Gastroesophageal sphincter (tissue), 4 donors: ENCODE results near the gene TBL3. TPM values are rescaled to one million over a fixed set of nuclear protein-coding genes. Genes with fewer than 3 reads are reported as not detected.

Experiments used
- ATAC-seq: fragments of 150-250 bp; one replicate; pipeline ENCODE4 v1.9.1; 2016; ENCODE audit warnings: mild to moderate bottlenecking, moderate library complexity
- H3K27ac ChIP-seq, 4 donors: fragments of 200-600 bp; sonication (generic) in 3 of 4; 1 replicate in 3 of 4; 2 replicates in 1 of 4; pipeline ENCODE4 v1.5.1; 2016 to 2019
- H3K27me3 ChIP-seq: fragments of 200-600 bp; sonication (generic); one replicate; pipeline ENCODE4 v1.5.1; 2019
- H3K36me3 ChIP-seq, 2 donors: fragments of 200-600 bp; sonication (generic); one replicate each; pipeline ENCODE4 v1.5.1; 2019; ENCODE audit warnings: control low read depth in 1 of 2
- H3K4me1 ChIP-seq, 3 donors: fragments of 200-600 bp; sonication (generic); 1 replicate in 2 of 3; 2 replicates in 1 of 3; pipeline ENCODE4 v1.5.1; 2016 to 2019; ENCODE audit warnings: control low read depth in 2 of 3
- H3K4me3 ChIP-seq, 2 donors: fragments of 200-600 bp; sonication (generic); one replicate each; pipeline ENCODE4 v1.5.1; 2019; ENCODE audit warnings: mild to moderate bottlenecking in 1 of 2, moderate library complexity in 1 of 2
- H3K9me3 ChIP-seq, 3 donors: fragments of 200-600 bp; sonication (generic); one replicate each; pipeline ENCODE4 v1.5.1; 2017 to 2019; ENCODE audit warnings: control low read depth in 2 of 3
- CTCF ChIP-seq, 4 experiments: fragments of 200-600 bp in 2 of 4; fragments of 450-650 bp in 2 of 4; sonication (generic) in 1 of 4; IDR thresholded peaks; one replicate each; pipeline ENCODE4 v1.5.1; 2017 to 2019; ENCODE audit warnings: antibody characterized with exemption in 4 of 4, mild to moderate bottlenecking in 2 of 4, moderate library complexity in 2 of 4
- EP300 ChIP-seq: sonication (generic); formaldehyde crosslinking; IDR thresholded peaks from one replicate; pipeline ENCODE4 v1.6.1; 2017; ENCODE audit warnings: antibody characterized with exemption, mild to moderate bottlenecking
- POLR2A ChIP-seq, 2 donors: fragments of 450-650 bp; IDR thresholded peaks; one replicate each; pipeline ENCODE4 v1.6.1; 2017; ENCODE audit warnings: antibody characterized with exemption in 2 of 2, mild to moderate bottlenecking in 2 of 2, moderate library complexity in 1 of 2
- POLR2AphosphoS5 ChIP-seq: sonication (generic); formaldehyde crosslinking; IDR thresholded peaks from one replicate; pipeline ENCODE4 v1.6.1; 2017; ENCODE audit warnings: antibody characterized with exemption
- WGBS, 2 donors: methylation state at CpG; one replicate each; pipeline ENCODE4 v1.1.5; 2018; ENCODE audit warnings: low coverage in 1 of 2; 5-methylcytosine and 5-hydroxymethylcytosine counted together
- total RNA-seq, 4 donors: library from RNA; depleted of rRNA; stranded (reverse); fragments of >200 nt; gene quantifications; one replicate each; pipeline ENCODE4 v1.1.0, GENCODE V29; 2016

TBL3 gene
- total RNA-seq, 4 donors from 2014 or later, result 26.7 to 38.6 (median 33.2) TPM

GRCh38 chr16:1978476-1979120, 6.7 kb downstream of the TBL3 start:
- ATAC-seq, result no peak
- Histone ChIP-seq H3K4me1 (peaks cover 0 to 39% (median 4%) of the 10 kb centered on the region in 3 donors), H3K27ac (no peak overlapping the region), H3K27me3 (peaks cover 95% of the 10 kb centered on the region), H3K36me3 (peaks cover 0 to 55% of the 10 kb centered on the region in 2 donors), H3K9me3 (no peaks in the 10 kb centered on the region), H3K4me3 (no peak overlapping the region)
- TF ChIP-seq CTCF (IDR thresholded peaks at IDR 0.05) (no peak), POLR2A (IDR thresholded peaks at IDR 0.05) (no peak), EP300 (no peak), POLR2AphosphoS5 (no peak)
- WGBS, 2 donors, result 90 to 100% methylated on average over 1 to 2 of the region's 37 CpGs

DNA sequence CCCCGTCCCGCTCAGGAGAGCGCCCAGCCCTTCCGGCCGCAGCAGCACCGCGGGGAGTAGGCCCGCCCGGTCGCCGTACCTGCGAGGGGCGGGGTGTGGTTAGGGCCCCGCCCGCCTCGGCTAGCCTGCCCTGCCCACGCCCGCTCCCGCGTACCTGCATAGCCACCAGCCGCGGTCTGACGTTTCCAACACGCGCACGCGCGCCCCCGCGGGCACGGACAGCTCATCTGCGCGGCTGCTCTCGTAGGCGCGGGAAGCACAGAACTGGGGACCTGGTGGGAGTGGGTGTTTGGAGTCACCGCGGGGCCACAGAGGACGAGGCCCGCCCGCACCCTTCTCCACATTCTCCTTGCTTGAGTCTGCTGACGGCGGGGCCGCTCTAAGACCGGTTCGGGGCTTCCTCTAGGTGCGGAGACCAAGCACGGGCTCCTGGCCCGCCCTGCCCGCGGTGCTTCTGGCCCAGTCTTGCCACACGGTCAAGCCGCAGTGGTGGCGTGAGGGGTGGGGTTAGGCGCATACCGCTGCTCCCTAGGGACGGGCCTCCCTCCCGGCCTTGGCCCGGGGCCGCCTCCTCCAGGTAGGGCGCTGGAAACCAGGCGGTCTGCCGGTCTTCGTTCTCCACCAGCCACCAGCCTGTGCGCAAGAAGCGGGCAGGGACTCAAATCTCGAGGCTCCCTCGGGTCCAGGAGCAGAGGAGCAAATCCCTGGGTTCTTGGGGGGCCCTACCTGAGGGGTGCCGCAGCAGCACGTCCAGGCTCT, 7.6 kb downstream of the TBL3 start:
- Histone ChIP-seq H3K36me3 (peaks cover 0 to 46% of the 10 kb centered on the region in 2 donors), H3K4me3 (no peak overlapping the region), H3K4me1 (peaks cover 0 to 35% (median 1%) of the 10 kb centered on the region in 3 donors), H3K27ac (no peak overlapping the region), H3K9me3 (no peaks in the 10 kb centered on the region), H3K27me3 (peaks cover 89% of the 10 kb centered on the region)
- no peak for ATAC-seq
- 20% methylated on average over 4 of the region's 70 CpGs; no CpG with 5 or more reads in 1 of the 2 donors for WGBS, 2 donors
- TF ChIP-seq CTCF (IDR thresholded peaks at IDR 0.05) (no peak), POLR2AphosphoS5 (no peak), POLR2A (IDR thresholded peaks at IDR 0.05) (no peak), EP300 (no peak)

DNA sequence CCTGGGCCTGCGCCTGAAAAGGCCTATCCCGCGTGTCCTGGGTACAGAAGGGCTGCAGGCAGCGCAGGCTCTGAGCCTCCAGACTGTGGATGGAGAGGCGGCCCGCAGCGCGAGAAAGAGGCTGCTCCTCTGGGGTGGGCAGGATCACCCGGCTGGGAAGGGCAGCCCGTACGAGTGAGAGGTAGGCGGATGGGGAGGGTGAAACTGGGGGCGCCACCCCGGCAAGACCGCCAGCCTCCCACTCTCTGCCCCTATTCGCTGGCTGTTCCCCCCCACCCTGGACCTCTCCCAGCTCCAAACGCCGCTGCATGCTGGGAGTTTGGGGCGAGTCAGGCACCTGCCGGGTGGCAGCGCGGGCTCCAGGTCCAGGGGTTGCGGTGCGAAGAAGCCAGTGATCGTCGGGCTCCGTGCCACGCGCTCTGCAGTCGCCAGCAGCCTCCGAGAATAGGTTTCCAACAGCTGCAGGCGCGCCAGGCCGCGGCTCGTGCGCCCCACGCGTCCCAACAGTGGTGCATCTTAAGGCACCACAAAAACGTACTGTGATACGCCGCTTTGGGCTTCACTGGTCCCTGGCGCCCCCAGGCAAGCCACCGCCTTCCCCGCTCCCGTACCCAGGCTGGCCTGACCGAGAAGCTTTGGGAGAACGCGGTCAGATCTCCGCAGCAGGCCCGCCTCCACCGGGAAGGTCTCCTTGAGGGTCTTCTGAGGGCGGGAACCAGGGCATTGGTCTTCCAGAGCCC, 8.3 kb downstream of the TBL3 start:
- TF ChIP-seq POLR2A (IDR thresholded peaks at IDR 0.05) (no peak), EP300 (no peak), CTCF (IDR thresholded peaks at IDR 0.05) (no peak), POLR2AphosphoS5 (no peak)
- 12% methylated on average over 5 of the region's 53 CpGs; no CpG with 5 or more reads in 1 of the 2 donors for WGBS, 2 donors
- Histone ChIP-seq H3K27ac (no peak overlapping the region), H3K9me3 (no peaks in the 10 kb centered on the region), H3K36me3 (peaks cover 0 to 41% of the 10 kb centered on the region in 2 donors), H3K27me3 (peaks cover 81% of the 10 kb centered on the region), H3K4me3 (no peak overlapping the region), H3K4me1 (peaks cover 0 to 42% (median 9%) of the 10 kb centered on the region in 3 donors)
- ATAC-seq, result no peak

GRCh38 chr16:1980770-1981087, 8.9 kb downstream of the TBL3 start:
- ATAC-seq, result no peak
- peaks cover 0 to 41% of the 10 kb centered on the region in 2 donors for H3K36me3 ChIP-seq
- no peak overlapping the region for H3K4me3 ChIP-seq
- peaks cover 0 to 48% (median 11%) of the 10 kb centered on the region in 3 donors for H3K4me1 ChIP-seq
- H3K27ac ChIP-seq, result no peak overlapping the region
- no peaks in the 10 kb centered on the region for H3K9me3 ChIP-seq
- peaks cover 76% of the 10 kb centered on the region for H3K27me3 ChIP-seq
- WGBS, 2 donors, result 10% methylated on average over 4 of the region's 16 CpGs; no CpG with 5 or more reads in 1 of the 2 donors
- no peak for TF ChIP-seq EP300
- TF ChIP-seq CTCF (IDR thresholded peaks at IDR 0.05), result no peak
- no peak for TF ChIP-seq POLR2AphosphoS5
- TF ChIP-seq POLR2A (IDR thresholded peaks at IDR 0.05), result no peak
